ENCODE data around the gene VTI1A. TPM values are rescaled to one million over a fixed set of nuclear protein-coding genes. Genes with fewer than 3 reads are reported as not detected.
A peak's percentile ranks its signal among the peaks of the same experiment; 100 is the strongest.

VTI1A gene
- total RNA-seq, 1 donor from 2014 or later = 33.3 TPM

DNA sequence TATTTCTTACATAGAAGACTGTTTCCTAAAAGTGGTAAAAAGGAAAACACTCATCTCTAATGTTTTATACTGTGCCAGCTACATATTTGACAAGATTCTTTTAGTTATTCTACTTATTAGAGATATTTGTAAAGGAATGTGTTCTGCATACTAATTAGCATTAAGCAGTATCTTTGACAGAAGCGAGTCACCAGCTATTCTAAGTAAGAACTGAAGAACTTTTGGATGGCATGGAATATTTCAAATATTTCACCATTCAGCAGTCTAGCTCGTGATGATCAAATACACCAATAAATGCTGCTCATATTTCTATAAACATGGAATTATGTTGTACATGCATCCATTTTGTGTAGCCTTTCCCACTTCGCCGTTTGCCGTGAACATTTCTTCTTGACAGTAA is 261.4 kb downstream of the VTI1A start:
- H3K27ac Mint-ChIP-seq (ENCODE audit: unreplicated experiment) = no peak overlapping the region

GRCh38 chr10:112710528-112710927 is 263.5 kb downstream of the VTI1A start:
- Histone ChIP-seq H3K79me2 (ENCODE audit: insufficient read depth, low read length) (no peaks in the 10 kb centered on the region), H3K27ac (ENCODE audit: low read depth, low read length) (no peak overlapping the region), H3K4me3 (ENCODE audit: insufficient read depth, low read depth, low read length) (no peak overlapping the region), H3K9ac (ENCODE audit: low read length) (no peak overlapping the region), H3K27me3 (ENCODE audit: insufficient read depth, low read length) (no peaks in the 10 kb centered on the region), H3K4me2 (ENCODE audit: low read length) (no peak overlapping the region), H2AFZ (ENCODE audit: low read depth, low read length) (no peak overlapping the region), H3K36me3 (ENCODE audit: insufficient read depth, low read length) (no peaks in the 10 kb centered on the region), H3K4me1 (ENCODE audit: insufficient read depth, low read length) (peaks cover 6% of the 10 kb centered on the region), H4K20me1 (ENCODE audit: insufficient read depth, low read length) (no peaks in the 10 kb centered on the region), H3K9me3 (ENCODE audit: insufficient read depth, low read depth, low read length) (no peaks in the 10 kb centered on the region)
- TF ChIP-seq EZH2 (IDR thresholded peaks at IDR 0.05; ENCODE audit: insufficient read depth, low read length) = no peak
- TF ChIP-seq, protein P1, sequence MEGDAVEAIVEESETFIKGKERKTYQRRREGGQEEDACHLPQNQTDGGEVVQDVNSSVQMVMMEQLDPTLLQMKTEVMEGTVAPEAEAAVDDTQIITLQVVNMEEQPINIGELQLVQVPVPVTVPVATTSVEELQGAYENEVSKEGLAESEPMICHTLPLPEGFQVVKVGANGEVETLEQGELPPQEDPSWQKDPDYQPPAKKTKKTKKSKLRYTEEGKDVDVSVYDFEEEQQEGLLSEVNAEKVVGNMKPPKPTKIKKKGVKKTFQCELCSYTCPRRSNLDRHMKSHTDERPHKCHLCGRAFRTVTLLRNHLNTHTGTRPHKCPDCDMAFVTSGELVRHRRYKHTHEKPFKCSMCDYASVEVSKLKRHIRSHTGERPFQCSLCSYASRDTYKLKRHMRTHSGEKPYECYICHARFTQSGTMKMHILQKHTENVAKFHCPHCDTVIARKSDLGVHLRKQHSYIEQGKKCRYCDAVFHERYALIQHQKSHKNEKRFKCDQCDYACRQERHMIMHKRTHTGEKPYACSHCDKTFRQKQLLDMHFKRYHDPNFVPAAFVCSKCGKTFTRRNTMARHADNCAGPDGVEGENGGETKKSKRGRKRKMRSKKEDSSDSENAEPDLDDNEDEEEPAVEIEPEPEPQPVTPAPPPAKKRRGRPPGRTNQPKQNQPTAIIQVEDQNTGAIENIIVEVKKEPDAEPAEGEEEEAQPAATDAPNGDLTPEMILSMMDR (IDR thresholded peaks at IDR 0.05; ENCODE audit: insufficient read depth, low read depth, low read length) = no peak
- peaks cover 21% of the 10 kb centered on the region for H3K4me1 Mint-ChIP-seq (ENCODE audit: low read depth, unreplicated experiment)
- peaks cover 4% of the 10 kb centered on the region for H3K36me3 Mint-ChIP-seq (ENCODE audit: low read depth, unreplicated experiment)
- no peak overlapping the region for H3K27ac Mint-ChIP-seq (ENCODE audit: unreplicated experiment)
- no peak overlapping the region for H3K4me3 Mint-ChIP-seq (ENCODE audit: unreplicated experiment)
- DNase-seq (ENCODE audit: low read depth) (no peak), FAIRE-seq (no peak)
- H3K9me3 Mint-ChIP-seq (ENCODE audit: unreplicated experiment) = no peaks in the 10 kb centered on the region
- H3K27me3 Mint-ChIP-seq (ENCODE audit: low read depth, unreplicated experiment) = no peaks in the 10 kb centered on the region

More for the DNA sequence above, 261.4 kb downstream of the VTI1A start:
- no peak overlapping the region for H3K4me2 ChIP-seq (ENCODE audit: low read length)
- H2AFZ ChIP-seq (ENCODE audit: low read depth, low read length) = no peak overlapping the region
- no peaks in the 10 kb centered on the region for H3K27me3 ChIP-seq (ENCODE audit: insufficient read depth, low read length)
- TF ChIP-seq, protein P1 (IDR thresholded peaks at IDR 0.05; ENCODE audit: insufficient read depth, low read depth, low read length) = no peak
- no peak for TF ChIP-seq EZH2 (IDR thresholded peaks at IDR 0.05; ENCODE audit: insufficient read depth, low read length)
- H3K4me1 Mint-ChIP-seq (ENCODE audit: low read depth, unreplicated experiment) = peaks cover 15% of the 10 kb centered on the region
- no peaks in the 10 kb centered on the region for H3K36me3 ChIP-seq (ENCODE audit: insufficient read depth, low read length)
- H3K9me3 Mint-ChIP-seq (ENCODE audit: unreplicated experiment) = no peaks in the 10 kb centered on the region
- H4K20me1 ChIP-seq (ENCODE audit: insufficient read depth, low read length) = no peaks in the 10 kb centered on the region
- no peak overlapping the region for H3K4me3 Mint-ChIP-seq (ENCODE audit: unreplicated experiment)
- no peak overlapping the region for H3K9ac ChIP-seq (ENCODE audit: low read length)
- no peaks in the 10 kb centered on the region for H3K27me3 Mint-ChIP-seq (ENCODE audit: low read depth, unreplicated experiment)
- DNase-seq (ENCODE audit: low read depth) = peak; percentile 11
- H3K4me3 ChIP-seq (ENCODE audit: insufficient read depth, low read depth, low read length) = no peak overlapping the region
- no peak overlapping the region for H3K27ac ChIP-seq (ENCODE audit: low read depth, low read length)
- peak; percentile 45 for FAIRE-seq
- no peaks in the 10 kb centered on the region for H3K36me3 Mint-ChIP-seq (ENCODE audit: low read depth, unreplicated experiment)
- no peaks in the 10 kb centered on the region for H3K79me2 ChIP-seq (ENCODE audit: insufficient read depth, low read length)
- no peaks in the 10 kb centered on the region for H3K9me3 ChIP-seq (ENCODE audit: insufficient read depth, low read depth, low read length)
- peaks cover 6% of the 10 kb centered on the region for H3K4me1 ChIP-seq (ENCODE audit: insufficient read depth, low read length)

DNA sequence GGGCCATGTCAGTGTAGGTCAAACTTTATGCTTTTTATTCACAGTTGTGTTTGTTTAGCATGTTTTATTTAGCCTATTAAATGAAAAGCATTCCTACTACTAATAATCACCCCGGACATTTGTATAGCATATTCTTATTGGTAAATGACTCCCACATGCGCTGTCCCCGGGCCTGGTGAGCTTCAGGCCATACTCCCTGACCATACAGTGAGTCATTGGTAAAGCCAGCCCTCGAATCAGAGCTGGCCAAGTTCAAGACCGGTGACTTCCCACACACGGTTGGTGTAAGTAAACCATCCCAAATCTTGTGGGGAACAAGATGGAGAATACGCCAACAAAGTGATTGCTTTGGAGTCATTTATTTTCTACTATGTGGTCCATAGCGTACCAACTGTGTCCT is 264.4 kb downstream of the VTI1A start:
- Histone ChIP-seq H3K27me3 (ENCODE audit: insufficient read depth, low read length) (no peaks in the 10 kb centered on the region), H3K79me2 (ENCODE audit: insufficient read depth, low read length) (no peaks in the 10 kb centered on the region), H2AFZ (ENCODE audit: low read depth, low read length) (no peak overlapping the region), H4K20me1 (ENCODE audit: insufficient read depth, low read length) (no peaks in the 10 kb centered on the region), H3K36me3 (ENCODE audit: insufficient read depth, low read length) (no peaks in the 10 kb centered on the region), H3K4me2 (ENCODE audit: low read length) (no peak overlapping the region), H3K4me1 (ENCODE audit: insufficient read depth, low read length) (peaks cover 6% of the 10 kb centered on the region), H3K4me3 (ENCODE audit: insufficient read depth, low read depth, low read length) (no peak overlapping the region), H3K9me3 (ENCODE audit: insufficient read depth, low read depth, low read length) (no peaks in the 10 kb centered on the region), H3K9ac (ENCODE audit: low read length) (no peak overlapping the region), H3K27ac (ENCODE audit: low read depth, low read length) (no peak overlapping the region)
- Mint-ChIP-seq H3K27ac (ENCODE audit: unreplicated experiment) (no peak overlapping the region), H3K27me3 (ENCODE audit: low read depth, unreplicated experiment) (no peaks in the 10 kb centered on the region), H3K4me3 (ENCODE audit: unreplicated experiment) (no peak overlapping the region), H3K4me1 (ENCODE audit: low read depth, unreplicated experiment) (peaks cover 26% of the 10 kb centered on the region), H3K9me3 (ENCODE audit: unreplicated experiment) (peaks cover 3% of the 10 kb centered on the region), H3K36me3 (ENCODE audit: low read depth, unreplicated experiment) (peaks cover 9% of the 10 kb centered on the region)
- DNase-seq (ENCODE audit: low read depth) (peak; percentile 55), FAIRE-seq (no peak)
- no peak for TF ChIP-seq EZH2 (IDR thresholded peaks at IDR 0.05; ENCODE audit: insufficient read depth, low read length)
- TF ChIP-seq, protein P1 (IDR thresholded peaks at IDR 0.05; ENCODE audit: insufficient read depth, low read depth, low read length) = no peak

Measured in astrocyte (in vitro differentiated cells and primary cell).